Measurements from ENCODE around the gene GLDC.

DNA sequence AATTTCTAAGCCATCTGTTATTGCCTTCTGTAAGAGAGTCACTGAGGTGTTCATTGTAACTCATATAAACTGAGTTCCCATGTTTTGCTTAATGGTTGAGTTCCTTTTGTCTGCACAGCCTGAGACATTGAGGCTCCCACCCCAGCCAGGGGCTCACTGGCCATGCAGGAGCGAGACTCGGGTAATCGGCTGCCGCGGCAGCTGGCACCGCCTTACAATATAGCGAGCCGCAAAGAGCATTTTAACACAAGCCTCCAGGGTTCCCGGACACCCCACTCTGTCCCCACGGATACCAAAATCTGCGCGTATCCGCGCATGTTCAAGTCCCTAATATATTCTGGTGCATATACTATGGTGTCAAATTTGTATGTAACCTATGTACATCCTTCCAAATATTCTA is 24.4 kb upstream of the GLDC start:
- TF ChIP-seq CTCF (IDR thresholded peaks at IDR 0.05), result no peak
- no peak for TF ChIP-seq POLR2A (IDR thresholded peaks at IDR 0.05)
